Gastroesophageal sphincter (tissue), 4 donors: ENCODE results near the gene TBC1D9. TPM values are rescaled to one million over a fixed set of nuclear protein-coding genes. Genes with fewer than 3 reads are reported as not detected.

Experiments
- ATAC-seq: fragments of 150-250 bp; one replicate; pipeline ENCODE4 v1.9.1; 2016; ENCODE audit warnings: mild to moderate bottlenecking, moderate library complexity
- H3K27ac ChIP-seq, 4 donors: fragments of 200-600 bp; sonication (generic) in 3 of 4; 1 replicate in 3 of 4; 2 replicates in 1 of 4; pipeline ENCODE4 v1.5.1; 2016 to 2019
- H3K27me3 ChIP-seq: fragments of 200-600 bp; sonication (generic); one replicate; pipeline ENCODE4 v1.5.1; 2019
- H3K36me3 ChIP-seq, 2 donors: fragments of 200-600 bp; sonication (generic); one replicate each; pipeline ENCODE4 v1.5.1; 2019; ENCODE audit warnings: control low read depth in 1 of 2
- H3K4me1 ChIP-seq, 3 donors: fragments of 200-600 bp; sonication (generic); 1 replicate in 2 of 3; 2 replicates in 1 of 3; pipeline ENCODE4 v1.5.1; 2016 to 2019; ENCODE audit warnings: control low read depth in 2 of 3
- H3K4me3 ChIP-seq, 2 donors: fragments of 200-600 bp; sonication (generic); one replicate each; pipeline ENCODE4 v1.5.1; 2019; ENCODE audit warnings: mild to moderate bottlenecking in 1 of 2, moderate library complexity in 1 of 2
- H3K9me3 ChIP-seq, 3 donors: fragments of 200-600 bp; sonication (generic); one replicate each; pipeline ENCODE4 v1.5.1; 2017 to 2019; ENCODE audit warnings: control low read depth in 2 of 3
- EP300 ChIP-seq: sonication (generic); formaldehyde crosslinking; IDR thresholded peaks from one replicate; pipeline ENCODE4 v1.6.1; 2017; ENCODE audit warnings: antibody characterized with exemption, mild to moderate bottlenecking
- POLR2A ChIP-seq, 2 donors: fragments of 450-650 bp; IDR thresholded peaks; one replicate each; pipeline ENCODE4 v1.6.1; 2017; ENCODE audit warnings: antibody characterized with exemption in 2 of 2, mild to moderate bottlenecking in 2 of 2, moderate library complexity in 1 of 2
- POLR2AphosphoS5 ChIP-seq: sonication (generic); formaldehyde crosslinking; IDR thresholded peaks from one replicate; pipeline ENCODE4 v1.6.1; 2017; ENCODE audit warnings: antibody characterized with exemption
- WGBS, 2 donors: methylation state at CpG; one replicate each; pipeline ENCODE4 v1.1.5; 2018; ENCODE audit warnings: low coverage in 1 of 2; 5-methylcytosine and 5-hydroxymethylcytosine counted together
- total RNA-seq, 4 donors: library from RNA; depleted of rRNA; stranded (reverse); fragments of >200 nt; gene quantifications; one replicate each; pipeline ENCODE4 v1.1.0, GENCODE V29; 2016
- TF ChIP-seq, protein P1 (sequence below), 4 experiments: fragments of 200-600 bp in 2 of 4; fragments of 450-650 bp in 2 of 4; sonication (generic) in 1 of 4; IDR thresholded peaks; one replicate each; pipeline ENCODE4 v1.5.1; 2017 to 2019; ENCODE audit warnings: antibody characterized with exemption in 4 of 4, mild to moderate bottlenecking in 2 of 4, moderate library complexity in 2 of 4

TBC1D9 gene
- total RNA-seq, 4 donors from 2014 or later, result 10.9 to 23.8 (median 16.6) TPM

DNA sequence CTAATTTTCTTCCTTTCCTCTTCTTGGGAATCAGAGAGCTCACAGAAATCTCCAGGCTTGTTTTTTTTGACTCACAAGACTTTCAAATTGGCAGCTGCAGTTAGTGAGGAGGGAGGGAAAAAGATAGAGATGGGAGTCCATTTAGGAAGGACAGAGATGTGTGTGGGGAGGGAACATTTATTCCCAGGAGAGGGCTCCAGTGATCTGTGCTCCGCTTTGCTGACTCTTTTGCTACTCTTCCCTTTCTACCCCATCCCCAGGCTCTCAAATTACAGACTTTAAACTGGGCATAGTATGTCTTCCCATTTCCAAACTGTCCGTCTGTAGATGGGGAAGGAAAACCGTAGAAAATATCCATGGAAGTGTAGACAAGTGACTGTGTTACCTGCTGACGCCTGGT, 148.3 kb downstream of the TBC1D9 start:
- Histone ChIP-seq H3K27ac (no peak overlapping the region), H3K36me3 (no peaks in the 10 kb centered on the region), H3K4me1 (no peaks in the 10 kb centered on the region), H3K4me3 (no peak overlapping the region), H3K9me3 (no peaks in the 10 kb centered on the region), H3K27me3 (no peaks in the 10 kb centered on the region)
- TF ChIP-seq POLR2A (IDR thresholded peaks at IDR 0.05), result no peak
- TF ChIP-seq POLR2AphosphoS5, result no peak
- TF ChIP-seq, protein P1, sequence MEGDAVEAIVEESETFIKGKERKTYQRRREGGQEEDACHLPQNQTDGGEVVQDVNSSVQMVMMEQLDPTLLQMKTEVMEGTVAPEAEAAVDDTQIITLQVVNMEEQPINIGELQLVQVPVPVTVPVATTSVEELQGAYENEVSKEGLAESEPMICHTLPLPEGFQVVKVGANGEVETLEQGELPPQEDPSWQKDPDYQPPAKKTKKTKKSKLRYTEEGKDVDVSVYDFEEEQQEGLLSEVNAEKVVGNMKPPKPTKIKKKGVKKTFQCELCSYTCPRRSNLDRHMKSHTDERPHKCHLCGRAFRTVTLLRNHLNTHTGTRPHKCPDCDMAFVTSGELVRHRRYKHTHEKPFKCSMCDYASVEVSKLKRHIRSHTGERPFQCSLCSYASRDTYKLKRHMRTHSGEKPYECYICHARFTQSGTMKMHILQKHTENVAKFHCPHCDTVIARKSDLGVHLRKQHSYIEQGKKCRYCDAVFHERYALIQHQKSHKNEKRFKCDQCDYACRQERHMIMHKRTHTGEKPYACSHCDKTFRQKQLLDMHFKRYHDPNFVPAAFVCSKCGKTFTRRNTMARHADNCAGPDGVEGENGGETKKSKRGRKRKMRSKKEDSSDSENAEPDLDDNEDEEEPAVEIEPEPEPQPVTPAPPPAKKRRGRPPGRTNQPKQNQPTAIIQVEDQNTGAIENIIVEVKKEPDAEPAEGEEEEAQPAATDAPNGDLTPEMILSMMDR (IDR thresholded peaks at IDR 0.05), result no peak
- no peak for TF ChIP-seq EP300
- WGBS, 2 donors, result 67 to 78% methylated on average over 1 to 2 of the region's 4 CpGs
- no peak for ATAC-seq

DNA sequence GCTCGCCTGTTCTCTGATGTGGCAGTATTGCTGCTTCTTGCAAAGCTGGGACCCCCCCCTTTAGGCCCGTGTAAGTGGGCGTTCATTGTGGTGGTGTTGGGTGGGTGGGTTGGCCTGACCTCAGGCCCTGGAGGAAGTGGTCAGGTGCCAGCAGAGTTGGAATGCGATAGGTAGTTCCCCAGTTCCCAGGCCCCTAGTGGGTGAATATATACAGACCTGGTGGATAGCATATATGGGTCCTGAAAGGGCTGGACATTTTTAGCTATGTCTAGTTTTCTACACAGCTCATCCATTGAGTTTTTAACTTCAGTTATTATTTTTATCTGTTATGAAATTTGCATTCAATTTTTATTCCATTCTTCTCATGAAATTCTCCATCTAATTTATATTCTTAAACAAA, 151.6 kb downstream of the TBC1D9 start:
- Histone ChIP-seq H3K36me3 (no peaks in the 10 kb centered on the region), H3K4me3 (no peak overlapping the region), H3K27ac (no peak overlapping the region), H3K27me3 (no peaks in the 10 kb centered on the region), H3K4me1 (no peaks in the 10 kb centered on the region), H3K9me3 (no peaks in the 10 kb centered on the region)
- ATAC-seq, result no peak
- 43% methylated on average over 1 of the region's 4 CpGs; no CpG with 5 or more reads in 1 of the 2 donors for WGBS, 2 donors
- TF ChIP-seq, protein P1 (IDR thresholded peaks at IDR 0.05), result no peak
- TF ChIP-seq POLR2AphosphoS5, result no peak
- no peak for TF ChIP-seq EP300
- no peak for TF ChIP-seq POLR2A (IDR thresholded peaks at IDR 0.05)

DNA sequence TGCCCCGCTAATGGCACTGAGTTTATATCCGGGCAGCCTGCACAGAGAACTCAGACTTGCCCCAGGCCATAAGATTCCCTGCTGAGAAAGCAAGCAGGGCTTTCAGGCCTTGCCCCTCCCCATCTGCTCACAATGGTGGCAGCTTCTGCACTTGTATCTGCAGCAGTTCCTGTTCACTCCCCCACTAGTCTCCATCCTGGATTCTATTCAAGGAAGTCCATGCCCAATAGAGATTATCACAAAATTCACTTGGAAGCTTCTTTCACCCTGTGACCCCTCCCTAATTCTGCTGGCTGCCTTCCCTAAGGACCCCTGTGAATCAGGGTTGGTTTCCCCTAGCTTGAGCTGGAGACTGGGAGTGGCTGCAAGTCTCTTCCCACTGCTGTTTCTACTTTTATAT, 152.9 kb downstream of the TBC1D9 start:
- H3K4me3 ChIP-seq, result no peak overlapping the region
- H3K27ac ChIP-seq, result no peak overlapping the region
- no peak for TF ChIP-seq EP300
- TF ChIP-seq, protein P1 (IDR thresholded peaks at IDR 0.05), result no peak
- TF ChIP-seq POLR2AphosphoS5, result no peak
- no peak for TF ChIP-seq POLR2A (IDR thresholded peaks at IDR 0.05)
- H3K27me3 ChIP-seq, result peaks cover 1% of the 10 kb centered on the region
- no peaks in the 10 kb centered on the region for H3K36me3 ChIP-seq
- ATAC-seq, result no peak
- no peaks in the 10 kb centered on the region for H3K4me1 ChIP-seq
- WGBS, 2 donors, result no CpG with 5 or more reads among the region's 2 CpGs
- no peaks in the 10 kb centered on the region for H3K9me3 ChIP-seq

DNA sequence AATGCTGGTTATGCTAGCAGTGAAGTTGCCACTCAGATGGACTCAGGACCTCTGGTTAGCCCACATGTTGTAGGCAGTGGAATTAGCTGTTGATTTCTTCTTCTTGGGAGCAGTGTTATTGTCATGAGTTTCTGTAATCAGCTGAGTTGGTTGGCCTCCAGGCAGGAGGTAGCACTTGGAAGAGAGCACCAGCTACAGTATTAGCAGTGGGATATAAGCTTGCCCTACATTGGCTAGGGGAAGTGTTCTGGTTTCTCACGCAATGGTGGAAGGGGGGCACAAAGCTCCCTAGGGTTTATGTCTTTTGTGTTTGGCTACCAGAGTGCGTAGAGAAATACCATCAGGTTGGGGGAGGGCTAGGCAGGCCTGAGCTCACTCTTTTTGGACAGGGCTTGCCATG, 153.5 kb downstream of the TBC1D9 start:
- no peak for ATAC-seq
- H3K4me3 ChIP-seq, result no peak overlapping the region
- 80 to 90% methylated on average over 1 to 2 of the region's 2 CpGs for WGBS, 2 donors
- TF ChIP-seq EP300, result no peak
- TF ChIP-seq, protein P1 (IDR thresholded peaks at IDR 0.05), result no peak
- TF ChIP-seq POLR2A (IDR thresholded peaks at IDR 0.05), result no peak
- TF ChIP-seq POLR2AphosphoS5, result no peak
- no peak overlapping the region for H3K27ac ChIP-seq
- no peaks in the 10 kb centered on the region for H3K36me3 ChIP-seq
- H3K9me3 ChIP-seq, result no peaks in the 10 kb centered on the region
- no peaks in the 10 kb centered on the region for H3K4me1 ChIP-seq
- H3K27me3 ChIP-seq, result peaks cover 5% of the 10 kb centered on the region

DNA sequence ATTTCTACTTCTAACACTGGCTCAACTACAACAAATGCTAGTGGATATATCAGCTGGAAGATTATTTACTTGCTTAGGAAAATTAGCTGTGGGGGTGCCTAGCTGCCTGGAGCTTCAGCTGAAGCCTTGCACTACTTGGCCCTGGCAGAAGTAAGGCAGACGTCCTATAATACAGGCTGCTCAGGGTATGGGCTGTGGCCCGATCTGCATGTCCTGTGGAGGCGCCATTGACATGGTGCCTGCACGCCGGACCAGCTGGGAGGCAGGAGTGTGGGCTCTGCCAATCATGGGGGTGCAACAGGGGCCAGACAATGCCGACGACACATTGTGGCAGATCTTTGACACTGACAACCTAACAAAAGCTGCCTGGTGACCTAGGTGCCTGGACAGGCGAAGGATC, 155.8 kb downstream of the TBC1D9 start:
- Histone ChIP-seq H3K36me3 (no peaks in the 10 kb centered on the region), H3K27ac (no peak overlapping the region), H3K4me3 (no peak overlapping the region), H3K9me3 (no peaks in the 10 kb centered on the region), H3K4me1 (no peaks in the 10 kb centered on the region), H3K27me3 (peaks cover 5% of the 10 kb centered on the region)
- no peak for ATAC-seq
- TF ChIP-seq POLR2AphosphoS5 (no peak), POLR2A (IDR thresholded peaks at IDR 0.05) (no peak), EP300 (no peak)
- TF ChIP-seq, protein P1 (IDR thresholded peaks at IDR 0.05), result no peak
- 94% methylated on average over 3 of the region's 8 CpGs; no CpG with 5 or more reads in 1 of the 2 donors for WGBS, 2 donors
